Activated CD8-positive, alpha-beta memory T cell treated with anti-CD3 and anti-CD28 coated beads, Interleukin-2, amount 10 ng/mL, durations not matched to agents 7 days and 5 days (primary cell): Measurements from ENCODE around the gene DPH5. TPM values are rescaled to one million over a fixed set of nuclear protein-coding genes. Genes with fewer than 3 reads are reported as not detected.
"Not testable (repeated sequence)": the region's sequence is repeated elsewhere in the genome, so short reads cannot be mapped to it uniquely, and the experiment has no call there.

ENCODE experiments used
- ATAC-seq: fragments of 150-1000 bp; cut with Tn5 transposase; one replicate; pipeline ENCODE4 v1.10.0; 2021; ENCODE audit warnings: moderate library complexity
- CTCF ChIA-PET: fragments of 350-600 bp; sonication (Branson Sonifier 250); formaldehyde crosslinking; loops from one replicate; lab custom pipeline; 2021; ENCODE audit warnings: antibody characterized with exemption; lab: Charles Lee
- DNase-seq: peaks from one replicate; pipeline ENCODE4 v3.0.0-alpha.2; 2020
- H3K27ac Mint-ChIP-seq: one replicate; pipeline ENCODE4 v1.8.0; 2021; ENCODE audit warnings: mild to moderate bottlenecking, mixed read lengths
- H3K27me3 Mint-ChIP-seq: one replicate; pipeline ENCODE4 v1.8.0; 2021; ENCODE audit warnings: mixed read lengths
- H3K36me3 Mint-ChIP-seq: one replicate; pipeline ENCODE4 v1.8.0; 2021; ENCODE audit warnings: mild to moderate bottlenecking, mixed read lengths
- H3K4me1 Mint-ChIP-seq: one replicate; pipeline ENCODE4 v1.8.0; 2021; ENCODE audit warnings: mixed read lengths
- H3K4me3 Mint-ChIP-seq: one replicate; pipeline ENCODE4 v1.8.0; 2021; ENCODE audit warnings: mild to moderate bottlenecking, moderate library complexity, mixed read lengths
- H3K9me3 Mint-ChIP-seq: one replicate; pipeline ENCODE4 v1.8.0; 2022; ENCODE audit warnings: low read depth, mixed read lengths
- total RNA-seq, 2 experiments: library from RNA; stranded (reverse); gene quantifications; one replicate each; pipeline ENCODE4 v1.2.3, GENCODE V29; 2021

The DPH5 gene, protein sequence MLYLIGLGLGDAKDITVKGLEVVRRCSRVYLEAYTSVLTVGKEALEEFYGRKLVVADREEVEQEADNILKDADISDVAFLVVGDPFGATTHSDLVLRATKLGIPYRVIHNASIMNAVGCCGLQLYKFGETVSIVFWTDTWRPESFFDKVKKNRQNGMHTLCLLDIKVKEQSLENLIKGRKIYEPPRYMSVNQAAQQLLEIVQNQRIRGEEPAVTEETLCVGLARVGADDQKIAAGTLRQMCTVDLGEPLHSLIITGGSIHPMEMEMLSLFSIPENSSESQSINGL
- 10 to 100 TPM; 28.2 to 36.4 TPM for total RNA-seq

GRCh38 chr1:101025657-101026429 is at the start of gene DPH5:
Gene DPH5, minus strand, starts transcription at chr1:101025784. Its CDS starts 341 bp downstream, at chr1:101025443.
- DNase-seq (peak; percentile 93), ATAC-seq (peak; percentile 97)
- no peaks in the 10 kb centered on the region for H3K27me3 Mint-ChIP-seq
- CTCF ChIA-PET: interaction anchor here (1.3 kb wide), 1 partner anchor 105 kb away, joined by 3 read pairs; no protein-coding TSS in a partner anchor
- peaks cover 43% of the 10 kb centered on the region for H3K4me1 Mint-ChIP-seq
- H3K36me3 Mint-ChIP-seq: peaks cover 50% of the 10 kb centered on the region
- peak within 1 kb of the TSS; percentile 87 for H3K27ac Mint-ChIP-seq
- H3K9me3 Mint-ChIP-seq: no peaks in the 10 kb centered on the region
- peak within 1 kb of the TSS; percentile 91 for H3K4me3 Mint-ChIP-seq

DNA sequence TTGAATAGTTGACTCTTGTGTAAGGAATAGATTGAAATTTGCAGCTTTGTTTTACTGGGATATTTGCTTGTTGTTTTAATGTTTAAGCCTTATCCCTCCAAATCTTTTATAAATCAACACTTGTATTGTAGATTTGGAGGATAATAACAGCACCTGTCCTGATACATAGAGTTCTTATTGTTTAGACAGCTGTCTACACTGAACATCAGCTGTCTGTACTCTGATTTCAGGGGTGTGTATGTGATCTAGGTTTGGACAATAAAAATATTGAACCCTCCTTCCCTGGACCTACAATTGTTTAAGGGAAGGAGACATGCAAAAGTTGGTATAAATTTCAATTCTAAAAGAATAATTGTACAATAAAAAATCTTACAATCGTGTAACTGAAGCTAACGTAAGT is 48.3 kb upstream of the DPH5 start:
- Mint-ChIP-seq H3K27ac (no peak overlapping the region), H3K27me3 (no peaks in the 10 kb centered on the region), H3K4me3 (no peak overlapping the region), H3K4me1 (peaks cover 6% of the 10 kb centered on the region), H3K9me3 (peaks cover 4% of the 10 kb centered on the region), H3K36me3 (peaks cover 44% of the 10 kb centered on the region)
- ATAC-seq (no peak), DNase-seq (no peak)
- CTCF ChIA-PET: no interaction called here

DNA sequence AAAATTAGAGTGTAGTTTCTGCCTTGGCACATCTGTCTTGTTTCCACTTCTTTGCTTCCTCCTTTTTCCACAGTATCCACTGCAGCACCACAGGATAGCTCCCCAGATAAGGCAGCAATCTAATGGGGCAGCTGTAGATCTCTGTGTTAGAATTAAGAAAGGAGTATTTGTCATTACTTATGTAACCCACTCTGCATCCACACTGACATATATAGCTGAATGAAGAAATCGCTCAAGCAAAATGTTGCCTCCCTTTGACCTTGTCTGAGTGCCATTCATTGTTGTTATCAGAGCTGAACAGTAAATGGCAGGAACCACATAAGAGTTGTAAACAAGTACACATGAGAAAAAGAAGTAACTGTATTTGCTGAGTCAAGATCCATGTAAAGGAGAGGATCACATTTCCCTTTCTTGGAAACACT is 45.9 kb upstream of the DPH5 start:
- Mint-ChIP-seq H3K9me3 (peaks cover 4% of the 10 kb centered on the region), H3K4me1 (peaks cover 15% of the 10 kb centered on the region), H3K27ac (no peak overlapping the region), H3K27me3 (no peaks in the 10 kb centered on the region), H3K4me3 (no peak overlapping the region), H3K36me3 (peaks cover 38% of the 10 kb centered on the region)
- no peak for DNase-seq
- no peak for ATAC-seq
- CTCF ChIA-PET: interaction anchor here (1.2 kb wide), 1 partner anchor 9 kb away, joined by 3 read pairs; no protein-coding TSS in a partner anchor

DNA sequence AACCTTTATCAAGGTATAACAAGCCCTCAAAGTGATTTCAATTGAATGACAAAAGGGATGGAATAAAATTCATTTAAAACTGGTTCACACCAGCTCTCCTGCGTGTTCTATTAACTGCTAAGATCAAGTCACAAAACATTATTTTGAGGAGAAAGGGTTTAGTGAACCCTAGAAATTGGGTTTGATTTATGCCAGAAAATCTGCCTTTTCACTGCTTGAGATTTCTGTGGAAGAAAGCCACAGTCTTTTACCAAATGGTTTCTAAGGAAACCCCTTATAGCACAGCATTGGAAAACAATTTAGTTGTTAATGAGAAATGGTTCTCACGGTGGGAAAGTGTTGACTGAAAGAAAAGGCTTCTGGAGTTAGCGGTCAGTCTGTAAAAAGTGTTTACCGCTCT is 43.6 kb upstream of the DPH5 start:
- DNase-seq: no peak
- peaks cover 25% of the 10 kb centered on the region for H3K4me1 Mint-ChIP-seq
- H3K9me3 Mint-ChIP-seq: peaks cover 4% of the 10 kb centered on the region

DNA sequence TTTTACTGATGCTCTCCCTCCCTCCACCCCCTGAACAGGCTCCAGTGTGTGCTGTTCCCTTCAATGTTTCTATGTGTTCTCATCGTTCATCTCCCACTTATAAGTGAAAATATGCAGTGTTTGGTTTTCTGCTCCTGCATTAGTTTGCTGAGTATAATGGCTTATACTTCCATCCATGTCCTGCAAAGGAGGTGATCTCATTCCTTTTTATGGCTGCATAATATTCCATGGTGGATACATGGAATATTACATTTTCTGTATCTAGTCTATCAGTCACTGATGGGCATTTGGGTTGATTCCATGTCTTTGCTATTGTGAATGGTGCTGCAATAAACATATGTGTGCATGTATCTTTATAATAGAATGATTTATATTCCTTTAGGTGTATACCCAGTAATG is 41.4 kb upstream of the DPH5 start:
- CTCF ChIA-PET: interaction anchor here (1.2 kb wide), 1 partner anchor 20 kb away, joined by 3 read pairs; no protein-coding TSS in a partner anchor
- H3K27me3 Mint-ChIP-seq, ATAC-seq, H3K4me3 Mint-ChIP-seq, H3K9me3 Mint-ChIP-seq, DNase-seq: not testable (repeated sequence)
- peaks cover 21% of the 10 kb centered on the region for H3K36me3 Mint-ChIP-seq
- peak overlapping the region; percentile 7 for H3K27ac Mint-ChIP-seq
- peaks cover 29% of the 10 kb centered on the region for H3K4me1 Mint-ChIP-seq

More for the DNA sequence above, 43.6 kb upstream of the DPH5 start:
- H3K27me3 Mint-ChIP-seq: no peaks in the 10 kb centered on the region
- H3K36me3 Mint-ChIP-seq: peaks cover 33% of the 10 kb centered on the region
- no peak overlapping the region for H3K4me3 Mint-ChIP-seq
- no peak for ATAC-seq
- CTCF ChIA-PET: no interaction called here
- no peak overlapping the region for H3K27ac Mint-ChIP-seq

- Mint-ChIP-seq H3K4me3 (no peak overlapping the region), H3K27ac (peak overlapping the region; percentile 17), H3K4me1 (peaks cover 29% of the 10 kb centered on the region), H3K9me3 (no peaks in the 10 kb centered on the region), H3K36me3 (peaks cover 26% of the 10 kb centered on the region), H3K27me3 (no peaks in the 10 kb centered on the region)
- CTCF ChIA-PET: interaction anchor here (0.8 to 1.2 kb wide), 2 partner anchors 19 to 126 kb away, joined by 3 read pairs; no protein-coding TSS in a partner anchor
- peak; percentile 27 for ATAC-seq
- no peak for DNase-seq
These were observed 40.8 kb upstream of the DPH5 start for GRCh38 chr1:101066260-101066936.

DNA sequence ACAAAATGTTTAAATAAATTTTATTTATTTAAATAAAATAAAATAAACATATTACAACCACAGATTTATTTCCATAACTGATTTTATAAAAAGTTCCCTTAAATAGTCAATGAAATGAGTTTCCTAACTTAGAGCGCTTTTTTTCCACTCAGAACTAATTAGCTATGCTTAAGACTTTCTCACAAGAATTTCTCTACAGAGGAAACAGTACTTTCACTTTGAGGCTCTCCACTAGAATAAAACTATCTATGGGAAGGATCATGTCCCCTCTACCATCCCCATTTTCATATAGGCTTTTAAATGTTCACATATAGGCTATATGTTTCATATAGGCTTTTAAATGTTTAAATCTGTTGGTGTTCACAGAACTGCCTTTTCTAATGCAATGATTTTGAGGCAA is 40.0 kb upstream of the DPH5 start:
- ATAC-seq: no peak
- Mint-ChIP-seq H3K36me3 (peaks cover 25% of the 10 kb centered on the region), H3K4me3 (no peak overlapping the region), H3K27ac (no peak overlapping the region), H3K9me3 (no peaks in the 10 kb centered on the region), H3K4me1 (peaks cover 29% of the 10 kb centered on the region), H3K27me3 (no peaks in the 10 kb centered on the region)
- CTCF ChIA-PET: no interaction called here
- no peak for DNase-seq

- H3K9me3 Mint-ChIP-seq: no peaks in the 10 kb centered on the region
- ATAC-seq (no peak), DNase-seq (no peak)
- no peaks in the 10 kb centered on the region for H3K27me3 Mint-ChIP-seq
- peaks cover 33% of the 10 kb centered on the region for H3K36me3 Mint-ChIP-seq
- no peak overlapping the region for H3K4me3 Mint-ChIP-seq
- no peak overlapping the region for H3K27ac Mint-ChIP-seq
- peaks cover 27% of the 10 kb centered on the region for H3K4me1 Mint-ChIP-seq
- CTCF ChIA-PET: interaction anchor here (1.3 kb wide), 1 partner anchor 8 kb away, joined by 3 read pairs; no protein-coding TSS in a partner anchor
These were observed 39.1 kb upstream of the DPH5 start for GRCh38 chr1:101064697-101065096.

- Mint-ChIP-seq H3K27ac (no peak overlapping the region), H3K4me1 (peaks cover 14% of the 10 kb centered on the region), H3K9me3 (peaks cover 3% of the 10 kb centered on the region), H3K36me3 (peaks cover 33% of the 10 kb centered on the region), H3K27me3 (no peaks in the 10 kb centered on the region), H3K4me3 (no peak overlapping the region)
- CTCF ChIA-PET: interaction anchor here (1.5 kb wide), 1 partner anchor 76 kb away, joined by 3 read pairs; no protein-coding TSS in a partner anchor
- ATAC-seq (no peak), DNase-seq (no peak)
These were observed 35.4 kb upstream of the DPH5 start for GRCh38 chr1:101060992-101061391.

DNA sequence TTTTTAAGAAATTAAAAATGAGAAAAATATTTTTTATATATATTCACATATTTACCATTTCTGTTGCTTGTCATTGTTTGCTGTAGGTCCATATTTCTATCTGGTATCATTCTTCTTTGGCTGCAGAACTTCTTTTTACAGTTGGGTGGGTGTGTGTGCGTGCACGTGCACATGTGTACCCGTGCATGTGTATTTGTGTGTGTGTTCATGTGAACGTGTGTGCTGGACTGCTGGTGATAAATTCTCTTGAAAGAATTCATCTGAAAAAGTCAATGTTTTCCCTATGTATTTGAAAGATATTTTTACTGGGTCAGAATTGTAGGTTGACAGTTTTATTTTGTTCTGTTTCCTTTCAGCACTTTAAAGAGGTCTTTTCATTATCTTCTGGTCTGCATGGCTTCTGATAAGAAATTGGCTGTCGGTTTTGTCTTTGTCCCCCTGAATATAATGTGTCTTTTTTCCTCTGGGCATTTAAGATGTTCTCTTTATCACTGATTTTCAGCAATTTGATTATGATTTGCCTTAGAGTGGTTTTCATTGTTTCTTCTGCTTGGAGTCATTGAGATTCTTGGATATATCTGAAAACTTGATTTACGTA is 34.5 kb upstream of the DPH5 start:
- no peak for DNase-seq
- ATAC-seq: no peak
- Mint-ChIP-seq H3K4me1 (peaks cover 10% of the 10 kb centered on the region), H3K27me3 (no peaks in the 10 kb centered on the region), H3K27ac (no peak overlapping the region), H3K36me3 (peaks cover 39% of the 10 kb centered on the region), H3K9me3 (peaks cover 3% of the 10 kb centered on the region), H3K4me3 (no peak overlapping the region)
- CTCF ChIA-PET: no interaction called here

- ATAC-seq: no peak
- CTCF ChIA-PET: no interaction called here
- no peak overlapping the region for H3K4me3 Mint-ChIP-seq
- no peaks in the 10 kb centered on the region for H3K27me3 Mint-ChIP-seq
- H3K4me1 Mint-ChIP-seq: peaks cover 6% of the 10 kb centered on the region
- DNase-seq: no peak
- peaks cover 40% of the 10 kb centered on the region for H3K36me3 Mint-ChIP-seq
- peaks cover 3% of the 10 kb centered on the region for H3K9me3 Mint-ChIP-seq
- H3K27ac Mint-ChIP-seq: no peak overlapping the region
These were observed 30.0 kb upstream of the DPH5 start for GRCh38 chr1:101055623-101056022.

DNA sequence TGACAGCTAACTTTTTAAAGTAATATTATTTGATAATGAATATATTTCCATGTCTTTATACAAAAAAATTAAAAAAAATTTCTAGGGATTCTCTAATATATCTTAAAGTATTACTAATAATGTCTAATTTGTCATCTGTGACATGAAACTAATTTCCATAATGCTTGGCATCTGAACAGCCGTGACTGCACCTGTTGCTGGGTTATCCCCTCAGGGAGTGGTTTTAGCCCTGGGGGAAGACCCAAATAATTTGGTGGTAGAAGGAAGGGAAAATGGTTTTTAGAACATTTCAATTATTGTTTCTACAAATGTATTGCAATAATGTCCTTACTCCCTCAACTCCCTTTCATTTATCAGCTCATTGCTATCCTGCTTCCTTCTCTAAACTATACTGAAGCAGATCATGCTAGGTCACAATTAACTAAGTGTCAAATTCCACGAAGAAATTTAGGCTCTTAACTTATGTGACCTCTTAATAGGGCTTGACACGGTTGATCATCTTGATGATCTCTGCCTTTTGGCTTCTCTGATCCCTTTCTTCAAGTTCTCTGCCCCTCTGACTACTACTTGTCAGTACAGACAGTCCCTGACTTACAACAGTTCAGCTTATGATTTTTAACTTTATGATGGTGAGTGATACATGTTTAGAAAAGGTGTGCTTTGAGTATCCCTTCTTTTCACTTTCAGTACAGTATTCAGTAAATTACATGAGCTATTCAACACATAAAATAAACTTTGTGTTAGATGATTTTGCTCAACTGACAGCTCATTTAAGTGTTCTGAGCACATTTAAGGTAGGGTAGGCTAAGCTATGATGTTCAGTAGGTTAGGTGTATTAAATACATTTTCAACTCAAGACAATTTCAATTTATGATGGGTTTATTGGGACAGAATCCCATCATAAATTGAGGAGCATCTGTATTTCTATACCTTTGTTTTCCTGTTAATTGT is 26.4 kb upstream of the DPH5 start:
- DNase-seq (no peak), ATAC-seq (peak; percentile 27)
- Mint-ChIP-seq H3K4me3 (no peak overlapping the region), H3K27ac (no peak overlapping the region), H3K27me3 (no peaks in the 10 kb centered on the region), H3K9me3 (no peaks in the 10 kb centered on the region), H3K36me3 (peaks cover 18% of the 10 kb centered on the region), H3K4me1 (peaks cover 6% of the 10 kb centered on the region)
- CTCF ChIA-PET: no interaction called here
